Peyer's patch (tissue), 4 donors: ENCODE results near the gene CA9.

ENCODE experiments used
- CTCF ChIP-seq, 6 experiments: fragments of 450-650 bp in 4 of 6; fragments of 200-600 bp in 2 of 6; sonication (generic) in 1 of 6; IDR thresholded peaks; one replicate each; pipeline ENCODE4 v1.5.1; 2017 to 2019; ENCODE audit warnings: antibody characterized with exemption in 6 of 6, mild to moderate bottlenecking in 3 of 6, moderate library complexity in 1 of 6
- POLR2A ChIP-seq, 2 donors: fragments of 450-650 bp; IDR thresholded peaks; one replicate each; pipeline ENCODE4 v1.5.1; 2017; ENCODE audit warnings: antibody characterized with exemption in 2 of 2, mild to moderate bottlenecking in 2 of 2, moderate library complexity in 2 of 2

- TF ChIP-seq CTCF (IDR thresholded peaks at IDR 0.05) (no peak), POLR2A (IDR thresholded peaks at IDR 0.05) (no peak)
Measured at GRCh38 chr9:35718721-35719511, 45.2 kb downstream of the CA9 start.
